ENCODE results near the gene RSKR.

DNA sequence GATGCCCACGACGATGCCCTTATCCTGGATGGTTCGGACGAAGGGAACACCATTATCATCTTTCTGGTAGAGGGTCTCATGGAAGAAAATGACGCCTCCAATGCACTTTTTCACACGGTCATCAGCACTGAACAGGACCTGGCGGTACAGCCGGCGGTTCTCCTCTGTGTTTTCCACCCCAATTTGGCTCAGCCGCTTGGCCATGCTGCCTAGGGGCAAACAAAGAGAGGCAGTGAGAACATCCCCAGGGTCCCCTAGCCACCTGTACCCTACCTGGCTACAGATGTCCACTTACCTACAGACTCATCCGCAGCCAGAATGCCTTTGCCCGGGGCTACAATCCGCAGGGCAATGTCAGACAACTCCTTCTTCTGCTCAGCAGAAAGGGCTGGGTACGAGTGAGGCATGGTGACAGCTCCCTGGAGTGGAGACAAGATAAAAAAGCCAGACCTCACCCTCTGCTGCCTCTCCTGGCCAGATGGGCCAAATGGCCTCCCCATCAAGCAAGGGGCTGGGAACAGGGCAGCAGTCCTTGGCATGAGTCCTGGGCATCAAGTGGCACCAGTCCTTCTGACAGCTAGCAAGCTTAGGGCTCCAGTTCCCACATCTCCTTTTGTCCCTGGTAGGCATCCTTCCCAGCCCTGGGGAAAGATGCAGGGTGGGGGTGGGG is 38.7 kb downstream of the RSKR start:
- TF ChIP-seq EZH2 (IDR thresholded peaks at IDR 0.05; ENCODE audit: low read depth, unreplicated experiment), result no peak
- TF ChIP-seq, protein P1, sequence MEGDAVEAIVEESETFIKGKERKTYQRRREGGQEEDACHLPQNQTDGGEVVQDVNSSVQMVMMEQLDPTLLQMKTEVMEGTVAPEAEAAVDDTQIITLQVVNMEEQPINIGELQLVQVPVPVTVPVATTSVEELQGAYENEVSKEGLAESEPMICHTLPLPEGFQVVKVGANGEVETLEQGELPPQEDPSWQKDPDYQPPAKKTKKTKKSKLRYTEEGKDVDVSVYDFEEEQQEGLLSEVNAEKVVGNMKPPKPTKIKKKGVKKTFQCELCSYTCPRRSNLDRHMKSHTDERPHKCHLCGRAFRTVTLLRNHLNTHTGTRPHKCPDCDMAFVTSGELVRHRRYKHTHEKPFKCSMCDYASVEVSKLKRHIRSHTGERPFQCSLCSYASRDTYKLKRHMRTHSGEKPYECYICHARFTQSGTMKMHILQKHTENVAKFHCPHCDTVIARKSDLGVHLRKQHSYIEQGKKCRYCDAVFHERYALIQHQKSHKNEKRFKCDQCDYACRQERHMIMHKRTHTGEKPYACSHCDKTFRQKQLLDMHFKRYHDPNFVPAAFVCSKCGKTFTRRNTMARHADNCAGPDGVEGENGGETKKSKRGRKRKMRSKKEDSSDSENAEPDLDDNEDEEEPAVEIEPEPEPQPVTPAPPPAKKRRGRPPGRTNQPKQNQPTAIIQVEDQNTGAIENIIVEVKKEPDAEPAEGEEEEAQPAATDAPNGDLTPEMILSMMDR (conservative IDR thresholded peaks at IDR 0.05; ENCODE audit: low read depth in 2 of 2), result no peak
- no peak for TF ChIP-seq POLR2AphosphoS5 (IDR thresholded peaks at IDR 0.05; ENCODE audit: low read depth)
- no peak for TF ChIP-seq CREB1 (CRISPR knock-in tag; IDR thresholded peaks at IDR 0.05; ENCODE audit: low read depth)
- TF ChIP-seq, protein P2, sequence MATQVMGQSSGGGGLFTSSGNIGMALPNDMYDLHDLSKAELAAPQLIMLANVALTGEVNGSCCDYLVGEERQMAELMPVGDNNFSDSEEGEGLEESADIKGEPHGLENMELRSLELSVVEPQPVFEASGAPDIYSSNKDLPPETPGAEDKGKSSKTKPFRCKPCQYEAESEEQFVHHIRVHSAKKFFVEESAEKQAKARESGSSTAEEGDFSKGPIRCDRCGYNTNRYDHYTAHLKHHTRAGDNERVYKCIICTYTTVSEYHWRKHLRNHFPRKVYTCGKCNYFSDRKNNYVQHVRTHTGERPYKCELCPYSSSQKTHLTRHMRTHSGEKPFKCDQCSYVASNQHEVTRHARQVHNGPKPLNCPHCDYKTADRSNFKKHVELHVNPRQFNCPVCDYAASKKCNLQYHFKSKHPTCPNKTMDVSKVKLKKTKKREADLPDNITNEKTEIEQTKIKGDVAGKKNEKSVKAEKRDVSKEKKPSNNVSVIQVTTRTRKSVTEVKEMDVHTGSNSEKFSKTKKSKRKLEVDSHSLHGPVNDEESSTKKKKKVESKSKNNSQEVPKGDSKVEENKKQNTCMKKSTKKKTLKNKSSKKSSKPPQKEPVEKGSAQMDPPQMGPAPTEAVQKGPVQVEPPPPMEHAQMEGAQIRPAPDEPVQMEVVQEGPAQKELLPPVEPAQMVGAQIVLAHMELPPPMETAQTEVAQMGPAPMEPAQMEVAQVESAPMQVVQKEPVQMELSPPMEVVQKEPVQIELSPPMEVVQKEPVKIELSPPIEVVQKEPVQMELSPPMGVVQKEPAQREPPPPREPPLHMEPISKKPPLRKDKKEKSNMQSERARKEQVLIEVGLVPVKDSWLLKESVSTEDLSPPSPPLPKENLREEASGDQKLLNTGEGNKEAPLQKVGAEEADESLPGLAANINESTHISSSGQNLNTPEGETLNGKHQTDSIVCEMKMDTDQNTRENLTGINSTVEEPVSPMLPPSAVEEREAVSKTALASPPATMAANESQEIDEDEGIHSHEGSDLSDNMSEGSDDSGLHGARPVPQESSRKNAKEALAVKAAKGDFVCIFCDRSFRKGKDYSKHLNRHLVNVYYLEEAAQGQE (IDR thresholded peaks at IDR 0.05; ENCODE audit: unreplicated experiment), result no peak
- no peak for TF ChIP-seq NANOG (IDR thresholded peaks at IDR 0.05; ENCODE audit: borderline replicate concordance)
- TF ChIP-seq EZH2phosphoT487 (IDR thresholded peaks at IDR 0.05; ENCODE audit: unreplicated experiment), result no peak
- TF ChIP-seq JUNB (IDR thresholded peaks at IDR 0.05; ENCODE audit: unreplicated experiment), result no peak
- TF ChIP-seq, protein P3, sequence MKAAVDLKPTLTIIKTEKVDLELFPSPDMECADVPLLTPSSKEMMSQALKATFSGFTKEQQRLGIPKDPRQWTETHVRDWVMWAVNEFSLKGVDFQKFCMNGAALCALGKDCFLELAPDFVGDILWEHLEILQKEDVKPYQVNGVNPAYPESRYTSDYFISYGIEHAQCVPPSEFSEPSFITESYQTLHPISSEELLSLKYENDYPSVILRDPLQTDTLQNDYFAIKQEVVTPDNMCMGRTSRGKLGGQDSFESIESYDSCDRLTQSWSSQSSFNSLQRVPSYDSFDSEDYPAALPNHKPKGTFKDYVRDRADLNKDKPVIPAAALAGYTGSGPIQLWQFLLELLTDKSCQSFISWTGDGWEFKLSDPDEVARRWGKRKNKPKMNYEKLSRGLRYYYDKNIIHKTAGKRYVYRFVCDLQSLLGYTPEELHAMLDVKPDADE (IDR thresholded peaks at IDR 0.05), result no peak
- no peak for TF ChIP-seq ZNF331 (CRISPR knock-in tag; IDR thresholded peaks at IDR 0.05; ENCODE audit: low read depth)
- no peak for TF ChIP-seq STAT1 (IDR thresholded peaks at IDR 0.05; ENCODE audit: unreplicated experiment)
- TF ChIP-seq, protein P4, sequence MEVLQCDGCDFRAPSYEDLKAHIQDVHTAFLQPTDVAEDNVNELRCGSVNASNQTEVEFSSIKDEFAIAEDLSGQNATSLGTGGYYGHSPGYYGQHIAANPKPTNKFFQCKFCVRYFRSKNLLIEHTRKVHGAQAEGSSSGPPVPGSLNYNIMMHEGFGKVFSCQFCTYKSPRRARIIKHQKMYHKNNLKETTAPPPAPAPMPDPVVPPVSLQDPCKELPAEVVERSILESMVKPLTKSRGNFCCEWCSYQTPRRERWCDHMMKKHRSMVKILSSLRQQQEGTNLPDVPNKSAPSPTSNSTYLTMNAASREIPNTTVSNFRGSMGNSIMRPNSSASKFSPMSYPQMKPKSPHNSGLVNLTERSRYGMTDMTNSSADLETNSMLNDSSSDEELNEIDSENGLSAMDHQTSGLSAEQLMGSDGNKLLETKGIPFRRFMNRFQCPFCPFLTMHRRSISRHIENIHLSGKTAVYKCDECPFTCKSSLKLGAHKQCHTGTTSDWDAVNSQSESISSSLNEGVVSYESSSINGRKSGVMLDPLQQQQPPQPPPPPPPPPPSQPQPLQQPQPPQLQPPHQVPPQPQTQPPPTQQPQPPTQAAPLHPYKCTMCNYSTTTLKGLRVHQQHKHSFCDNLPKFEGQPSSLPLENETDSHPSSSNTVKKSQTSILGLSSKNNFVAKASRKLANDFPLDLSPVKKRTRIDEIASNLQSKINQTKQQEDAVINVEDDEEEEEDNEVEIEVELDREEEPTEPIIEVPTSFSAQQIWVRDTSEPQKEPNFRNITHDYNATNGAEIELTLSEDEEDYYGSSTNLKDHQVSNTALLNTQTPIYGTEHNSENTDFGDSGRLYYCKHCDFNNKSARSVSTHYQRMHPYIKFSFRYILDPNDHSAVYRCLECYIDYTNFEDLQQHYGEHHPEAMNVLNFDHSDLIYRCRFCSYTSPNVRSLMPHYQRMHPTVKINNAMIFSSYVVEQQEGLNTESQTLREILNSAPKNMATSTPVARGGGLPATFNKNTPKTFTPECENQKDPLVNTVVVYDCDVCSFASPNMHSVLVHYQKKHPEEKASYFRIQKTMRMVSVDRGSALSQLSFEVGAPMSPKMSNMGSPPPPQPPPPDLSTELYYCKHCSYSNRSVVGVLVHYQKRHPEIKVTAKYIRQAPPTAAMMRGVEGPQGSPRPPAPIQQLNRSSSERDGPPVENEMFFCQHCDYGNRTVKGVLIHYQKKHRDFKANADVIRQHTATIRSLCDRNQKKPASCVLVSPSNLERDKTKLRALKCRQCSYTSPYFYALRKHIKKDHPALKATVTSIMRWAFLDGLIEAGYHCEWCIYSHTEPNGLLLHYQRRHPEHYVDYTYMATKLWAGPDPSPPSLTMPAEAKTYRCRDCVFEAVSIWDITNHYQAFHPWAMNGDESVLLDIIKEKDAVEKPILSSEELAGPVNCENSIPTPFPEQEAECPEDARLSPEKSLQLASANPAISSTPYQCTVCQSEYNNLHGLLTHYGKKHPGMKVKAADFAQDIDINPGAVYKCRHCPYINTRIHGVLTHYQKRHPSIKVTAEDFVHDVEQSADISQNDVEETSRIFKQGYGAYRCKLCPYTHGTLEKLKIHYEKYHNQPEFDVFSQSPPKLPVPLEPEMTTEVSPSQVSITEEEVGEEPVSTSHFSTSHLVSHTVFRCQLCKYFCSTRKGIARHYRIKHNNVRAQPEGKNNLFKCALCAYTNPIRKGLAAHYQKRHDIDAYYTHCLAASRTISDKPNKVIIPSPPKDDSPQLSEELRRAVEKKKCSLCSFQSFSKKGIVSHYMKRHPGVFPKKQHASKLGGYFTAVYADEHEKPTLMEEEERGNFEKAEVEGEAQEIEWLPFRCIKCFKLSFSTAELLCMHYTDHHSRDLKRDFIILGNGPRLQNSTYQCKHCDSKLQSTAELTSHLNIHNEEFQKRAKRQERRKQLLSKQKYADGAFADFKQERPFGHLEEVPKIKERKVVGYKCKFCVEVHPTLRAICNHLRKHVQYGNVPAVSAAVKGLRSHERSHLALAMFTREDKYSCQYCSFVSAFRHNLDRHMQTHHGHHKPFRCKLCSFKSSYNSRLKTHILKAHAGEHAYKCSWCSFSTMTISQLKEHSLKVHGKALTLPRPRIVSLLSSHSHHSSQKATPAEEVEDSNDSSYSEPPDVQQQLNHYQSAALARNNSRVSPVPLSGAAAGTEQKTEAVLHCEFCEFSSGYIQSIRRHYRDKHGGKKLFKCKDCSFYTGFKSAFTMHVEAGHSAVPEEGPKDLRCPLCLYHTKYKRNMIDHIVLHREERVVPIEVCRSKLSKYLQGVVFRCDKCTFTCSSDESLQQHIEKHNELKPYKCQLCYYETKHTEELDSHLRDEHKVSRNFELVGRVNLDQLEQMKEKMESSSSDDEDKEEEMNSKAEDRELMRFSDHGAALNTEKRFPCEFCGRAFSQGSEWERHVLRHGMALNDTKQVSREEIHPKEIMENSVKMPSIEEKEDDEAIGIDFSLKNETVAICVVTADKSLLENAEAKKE (CRISPR knock-in tag; IDR thresholded peaks at IDR 0.05), result no peak
- TF ChIP-seq ZNF114 (CRISPR knock-in tag; IDR thresholded peaks at IDR 0.05), result no peak
